HG03095 (cell line): ENCODE data around the gene ACTR8.

Experiments
- ATAC-seq: cut with Tn5 transposase; IDR thresholded peaks from one replicate; pipeline ENCODE4 v1.9.1; 2021; ENCODE audit warnings: moderate library complexity; ENCODE audit not compliant: unreplicated experiment

The ACTR8 gene

GRCh38 chr3:53865732-53866499 lies 16.0 kb downstream of the ACTR8 start:
- no peak for ATAC-seq

GRCh38 chr3:53863145-53863544 lies 18.8 kb downstream of the ACTR8 start:
- no peak for ATAC-seq

GRCh38 chr3:53862241-53862640 lies 19.7 kb downstream of the ACTR8 start:
- no peak for ATAC-seq

GRCh38 chr3:53860196-53860595 lies 21.8 kb downstream of the ACTR8 start:
- ATAC-seq, result no peak

- no peak for ATAC-seq
Observed at GRCh38 chr3:53859178-53859577, 22.8 kb downstream of the ACTR8 start.

- ATAC-seq, result no peak
Observed at GRCh38 chr3:53858096-53858741, 23.7 kb downstream of the ACTR8 start.

GRCh38 chr3:53856964-53857363 lies 25.0 kb downstream of the ACTR8 start:
- no peak for ATAC-seq

- no peak for ATAC-seq
Observed at GRCh38 chr3:53850895-53851294, 31.1 kb downstream of the ACTR8 start.

- no peak for ATAC-seq
Observed at GRCh38 chr3:53849916-53850315, 32.0 kb downstream of the ACTR8 start.

GRCh38 chr3:53846851-53847155 lies 35.1 kb downstream of the ACTR8 start:
- ATAC-seq, result no peak

- ATAC-seq, result peak; percentile 46
Observed at GRCh38 chr3:53846134-53846850, 35.7 kb downstream of the ACTR8 start, which contains the start of the genes CHDH and IL17RB. Gene CHDH, minus strand, starts transcription at chr3:53846419. Its CDS starts 22,411 bp downstream, at chr3:53824008. Gene IL17RB, plus strand, starts transcription at chr3:53846568. Its CDS starts 21 bp downstream, at chr3:53846589.

- ATAC-seq, result no peak
Observed at GRCh38 chr3:53845881-53846133, 36.1 kb downstream of the ACTR8 start.

- ATAC-seq, result no peak
Observed at GRCh38 chr3:53845103-53845880, 36.7 kb downstream of the ACTR8 start.

GRCh38 chr3:53844262-53845102 lies 37.5 kb downstream of the ACTR8 start:
- no peak for ATAC-seq

GRCh38 chr3:53843195-53844177 lies 38.5 kb downstream of the ACTR8 start:
- ATAC-seq, result peak; percentile 41

- ATAC-seq, result no peak
Observed at GRCh38 chr3:53842436-53843194, 39.3 kb downstream of the ACTR8 start.

- no peak for ATAC-seq
Observed at GRCh38 chr3:53841296-53841695, 40.7 kb downstream of the ACTR8 start.

- ATAC-seq, result no peak
Observed at GRCh38 chr3:53837331-53837730, 44.6 kb downstream of the ACTR8 start.
